BLaER1 (cell line): Measurements from ENCODE around the gene ING3.
A peak's percentile ranks its signal among the peaks of the same experiment; 100 is the strongest.
"Not testable (repeated sequence)": the region's sequence is repeated elsewhere in the genome, so short reads cannot be mapped to it uniquely, and the experiment has no call there.

Experiments
- H3K27ac ChIP-seq: shearing (Covaris generic); formaldehyde crosslinking; 2 replicates; pipeline ENCODE4 v1.8.1; 2022
- H3K27me3 ChIP-seq: shearing (Covaris generic); formaldehyde crosslinking; 2 replicates; pipeline ENCODE4 v1.8.1; 2022
- H3K36me3 ChIP-seq: shearing (Covaris generic); formaldehyde crosslinking; 2 replicates; pipeline ENCODE4 v1.8.1; 2022
- H3K4me1 ChIP-seq: shearing (Covaris generic); formaldehyde crosslinking; 2 replicates; pipeline ENCODE4 v1.8.1; 2022
- H3K4me2 ChIP-seq: shearing (Covaris generic); formaldehyde crosslinking; 2 replicates; pipeline ENCODE4 v1.8.1; 2022
- H3K4me3 ChIP-seq: shearing (Covaris generic); formaldehyde crosslinking; 2 replicates; pipeline ENCODE4 v1.8.1; 2022
- H3K9ac ChIP-seq: shearing (Covaris generic); formaldehyde crosslinking; 2 replicates; pipeline ENCODE4 v1.8.1; 2022
- H3K9me3 ChIP-seq: shearing (Covaris generic); formaldehyde crosslinking; 2 replicates; pipeline ENCODE4 v1.8.1; 2022
- H4K20me1 ChIP-seq: shearing (Covaris generic); formaldehyde crosslinking; 2 replicates; pipeline ENCODE4 v1.8.1; 2022
- Cebpa-rat ChIP-seq: shearing (Covaris generic); IDR thresholded peaks from 2 replicates; pipeline ENCODE4 v1.8.1; 2022

Gene ING3

GRCh38 chr7:121000081-121000983 is 49.8 kb downstream of the ING3 start:
- no peak overlapping the region for H3K27ac ChIP-seq
- no peak for TF ChIP-seq Cebpa-rat
- peaks cover 37% of the 10 kb centered on the region for H3K4me1 ChIP-seq
- H4K20me1 ChIP-seq = no peaks in the 10 kb centered on the region
- H3K9me3 ChIP-seq = no peaks in the 10 kb centered on the region
- peak overlapping the region; percentile 46 for H3K4me2 ChIP-seq
- H3K9ac ChIP-seq = no peak overlapping the region
- no peak overlapping the region for H3K4me3 ChIP-seq
- no peaks in the 10 kb centered on the region for H3K36me3 ChIP-seq
- no peaks in the 10 kb centered on the region for H3K27me3 ChIP-seq

- H3K4me3 ChIP-seq = no peak overlapping the region
- TF ChIP-seq Cebpa-rat = no peak
- no peak overlapping the region for H3K9ac ChIP-seq
- H3K27me3 ChIP-seq = no peaks in the 10 kb centered on the region
- no peak overlapping the region for H3K4me2 ChIP-seq
- H3K9me3 ChIP-seq = no peaks in the 10 kb centered on the region
- H3K4me1 ChIP-seq = peaks cover 27% of the 10 kb centered on the region
- H4K20me1 ChIP-seq = no peaks in the 10 kb centered on the region
- no peak overlapping the region for H3K27ac ChIP-seq
- H3K36me3 ChIP-seq = no peaks in the 10 kb centered on the region
These were observed 50.8 kb downstream of the ING3 start for GRCh38 chr7:121001234-121001906.

- Histone ChIP-seq H3K9me3 (no peaks in the 10 kb centered on the region), H3K4me2 (no peak overlapping the region), H3K36me3 (no peaks in the 10 kb centered on the region), H3K27me3 (no peaks in the 10 kb centered on the region), H3K4me3 (no peak overlapping the region), H3K9ac (no peak overlapping the region), H3K27ac (no peak overlapping the region), H3K4me1 (peaks cover 19% of the 10 kb centered on the region), H4K20me1 (no peaks in the 10 kb centered on the region)
- TF ChIP-seq Cebpa-rat = no peak
These were observed 51.6 kb downstream of the ING3 start for GRCh38 chr7:121002048-121002756.

DNA sequence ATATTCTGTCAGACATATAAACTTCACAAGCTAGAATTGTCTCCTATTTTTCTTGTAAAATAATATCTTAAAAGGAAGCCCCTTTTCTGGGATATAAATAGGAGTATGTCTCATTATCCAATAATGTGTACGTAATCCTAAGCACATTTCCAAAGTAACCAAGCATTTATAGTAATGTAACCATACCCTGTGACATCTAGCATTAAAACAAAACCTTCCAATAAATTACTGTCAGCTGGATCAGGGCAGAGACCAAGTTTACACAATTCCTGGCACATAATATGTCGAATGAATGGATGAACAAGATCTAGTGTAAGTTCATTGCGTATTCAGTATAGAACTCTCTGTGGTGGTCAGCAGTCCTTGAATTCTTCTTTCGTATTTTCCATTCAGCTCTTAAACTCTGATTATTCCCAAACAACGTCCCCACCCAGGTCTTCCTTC is 52.2 kb downstream of the ING3 start:
- H3K9ac ChIP-seq = no peak overlapping the region
- H3K36me3 ChIP-seq = no peaks in the 10 kb centered on the region
- TF ChIP-seq Cebpa-rat = no peak
- no peak overlapping the region for H3K4me3 ChIP-seq
- no peaks in the 10 kb centered on the region for H4K20me1 ChIP-seq
- H3K27me3 ChIP-seq = no peaks in the 10 kb centered on the region
- H3K27ac ChIP-seq = no peak overlapping the region
- H3K4me2 ChIP-seq = no peak overlapping the region
- H3K9me3 ChIP-seq = no peaks in the 10 kb centered on the region
- H3K4me1 ChIP-seq = peaks cover 13% of the 10 kb centered on the region

- Histone ChIP-seq H3K9ac (no peak overlapping the region), H3K4me3 (no peak overlapping the region), H3K27ac (no peak overlapping the region), H3K9me3 (no peaks in the 10 kb centered on the region), H3K4me2 (no peak overlapping the region), H3K4me1 (peaks cover 9% of the 10 kb centered on the region), H4K20me1 (no peaks in the 10 kb centered on the region), H3K27me3 (no peaks in the 10 kb centered on the region), H3K36me3 (no peaks in the 10 kb centered on the region)
- TF ChIP-seq Cebpa-rat = no peak
These were observed 53.6 kb downstream of the ING3 start for GRCh38 chr7:121003986-121004685.

GRCh38 chr7:121005058-121005457 is 54.5 kb downstream of the ING3 start:
- H3K4me1 ChIP-seq, H3K27me3 ChIP-seq, H3K9me3 ChIP-seq, H3K4me3 ChIP-seq, H4K20me1 ChIP-seq, H3K27ac ChIP-seq, H3K36me3 ChIP-seq, H3K9ac ChIP-seq, H3K4me2 ChIP-seq: not testable (repeated sequence)

GRCh38 chr7:121005996-121006584 is 55.5 kb downstream of the ING3 start:
- Histone ChIP-seq H3K4me1 (no peaks in the 10 kb centered on the region), H3K9me3 (no peaks in the 10 kb centered on the region), H4K20me1 (no peaks in the 10 kb centered on the region), H3K9ac (no peak overlapping the region), H3K27me3 (no peaks in the 10 kb centered on the region), H3K27ac (no peak overlapping the region), H3K4me3 (no peak overlapping the region), H3K36me3 (no peaks in the 10 kb centered on the region), H3K4me2 (no peak overlapping the region)
- no peak for TF ChIP-seq Cebpa-rat

GRCh38 chr7:121006711-121007315 is 56.2 kb downstream of the ING3 start:
- Histone ChIP-seq H4K20me1 (no peaks in the 10 kb centered on the region), H3K4me3 (no peak overlapping the region), H3K36me3 (no peaks in the 10 kb centered on the region), H3K9me3 (no peaks in the 10 kb centered on the region), H3K27me3 (no peaks in the 10 kb centered on the region), H3K9ac (no peak overlapping the region), H3K27ac (no peak overlapping the region), H3K4me2 (no peak overlapping the region), H3K4me1 (no peaks in the 10 kb centered on the region)
- TF ChIP-seq Cebpa-rat = no peak

DNA sequence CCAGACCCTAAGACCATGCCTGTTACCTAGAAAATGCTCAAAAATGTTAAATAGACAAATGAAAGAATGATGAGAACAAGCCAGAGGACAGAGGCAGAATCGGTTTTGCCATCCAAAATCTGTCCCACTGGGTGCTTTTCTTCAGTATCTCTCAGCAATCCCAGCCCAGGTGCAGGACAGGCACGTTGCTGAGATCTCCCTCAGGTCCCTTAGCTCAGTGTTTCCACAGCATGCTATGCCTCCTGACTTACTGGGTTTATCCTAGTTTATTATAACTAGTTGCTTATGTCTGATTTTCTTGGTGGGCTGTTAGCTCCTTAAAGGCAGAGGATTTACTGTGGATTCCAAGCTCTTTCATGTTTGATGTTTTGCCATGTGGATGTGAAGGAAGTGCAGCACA is 58.2 kb downstream of the ING3 start:
- no peaks in the 10 kb centered on the region for H3K36me3 ChIP-seq
- no peaks in the 10 kb centered on the region for H3K9me3 ChIP-seq
- no peak overlapping the region for H3K4me3 ChIP-seq
- no peak for TF ChIP-seq Cebpa-rat
- H3K9ac ChIP-seq = no peak overlapping the region
- no peak overlapping the region for H3K4me2 ChIP-seq
- no peaks in the 10 kb centered on the region for H3K27me3 ChIP-seq
- no peak overlapping the region for H3K27ac ChIP-seq
- no peaks in the 10 kb centered on the region for H4K20me1 ChIP-seq
- H3K4me1 ChIP-seq = no peaks in the 10 kb centered on the region
